NCI-H345 treated with DMSO at 0.1 percent for 48 hours (cell line): ENCODE measurements around the gene CHMP1A.
A peak's percentile ranks its signal among the peaks of the same experiment; 100 is the strongest.
"Not testable (repeated sequence)": the region's sequence is repeated elsewhere in the genome, so short reads cannot be mapped to it uniquely, and the experiment has no call there.

ENCODE experiments used
- DNase-seq: peaks from one replicate; lab custom pipeline; 2025; ENCODE audit not compliant: unreplicated experiment; lab: John Stamatoyannopoulos, UW

Gene CHMP1A

GRCh38 chr16:89657442-89658220, at the start of gene CHMP1A, which contains the start of gene SPATA33:
TSS of gene CHMP1A (minus strand) at chr16:89657708. CDS start at chr16:89657588, 120 bp downstream.
TSS of gene SPATA33 (plus strand) at chr16:89657836. CDS start at chr16:89657912, 76 bp downstream.
- DNase-seq, result peak; percentile 41

DNA sequence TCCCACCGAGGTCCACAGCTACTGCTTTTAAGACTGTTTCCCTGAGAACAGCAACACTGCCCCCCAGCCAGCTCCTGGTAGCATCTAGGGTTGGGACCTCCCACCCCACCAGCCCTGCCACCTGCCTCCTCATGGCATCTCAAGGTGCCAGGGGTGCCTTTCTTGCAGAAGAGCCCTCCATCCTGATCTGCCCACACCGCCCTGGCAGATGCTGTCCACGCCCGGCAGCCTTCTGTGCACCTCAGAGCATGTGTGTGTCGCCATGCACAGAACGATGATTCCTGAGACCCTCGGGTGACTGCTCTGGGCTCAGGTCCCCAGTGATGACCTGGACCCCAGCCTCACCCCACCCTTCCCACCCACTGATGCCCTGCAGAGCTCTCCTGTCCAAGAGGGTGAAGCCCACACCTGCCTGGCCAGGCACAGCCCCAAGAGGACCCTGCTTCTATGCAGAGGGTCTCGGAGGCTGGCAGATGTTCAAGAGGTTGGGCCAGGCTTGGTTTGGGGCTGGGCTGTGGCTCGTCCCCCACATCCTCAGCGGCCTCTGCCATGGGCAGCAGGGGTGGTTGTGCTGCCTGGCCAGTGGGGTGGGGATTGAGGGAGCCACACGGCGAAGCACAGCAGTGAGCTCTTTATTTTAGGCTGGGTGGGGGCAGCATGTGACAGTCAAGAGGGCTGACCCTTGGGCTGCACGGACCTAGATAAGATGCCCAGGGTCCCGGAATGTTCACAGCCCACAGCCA, 49.2 kb upstream of the CHMP1A start:
- DNase-seq, result no peak

- no peak for DNase-seq
These were observed 47.5 kb upstream of the CHMP1A start for GRCh38 chr16:89705006-89705405.

DNA sequence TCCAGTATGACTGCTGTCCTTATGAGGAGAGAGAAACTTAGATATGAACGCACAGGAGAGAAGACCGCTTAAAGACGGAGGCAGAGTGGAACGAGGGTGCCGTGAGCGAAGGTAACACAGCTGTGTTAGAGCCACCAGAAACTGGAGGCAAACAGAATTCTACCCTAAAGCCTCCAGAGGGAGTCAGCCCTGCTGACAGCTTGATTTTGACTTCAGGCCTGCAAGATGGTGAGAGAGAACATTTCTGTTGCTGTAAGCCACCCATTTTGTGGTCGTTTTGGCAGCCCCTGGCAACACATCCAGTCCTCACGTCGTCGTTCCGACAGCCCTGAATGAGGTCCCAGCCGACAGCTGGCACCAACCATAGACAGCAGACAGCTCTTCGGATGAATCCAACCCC, 46.8 kb upstream of the CHMP1A start:
- no peak for DNase-seq

GRCh38 chr16:89701425-89702406, 44.2 kb upstream of the CHMP1A start, which contains the start of gene SPATA2L:
TSS of gene SPATA2L (minus strand) at chr16:89701705. CDS start at chr16:89701232, 473 bp downstream.
- peak; percentile 82 for DNase-seq

- no peak for DNase-seq
These were observed 43.3 kb upstream of the CHMP1A start for GRCh38 chr16:89700649-89701424.

- DNase-seq, result peak; percentile 94
These were observed 42.7 kb upstream of the CHMP1A start for GRCh38 chr16:89700100-89700648.

DNA sequence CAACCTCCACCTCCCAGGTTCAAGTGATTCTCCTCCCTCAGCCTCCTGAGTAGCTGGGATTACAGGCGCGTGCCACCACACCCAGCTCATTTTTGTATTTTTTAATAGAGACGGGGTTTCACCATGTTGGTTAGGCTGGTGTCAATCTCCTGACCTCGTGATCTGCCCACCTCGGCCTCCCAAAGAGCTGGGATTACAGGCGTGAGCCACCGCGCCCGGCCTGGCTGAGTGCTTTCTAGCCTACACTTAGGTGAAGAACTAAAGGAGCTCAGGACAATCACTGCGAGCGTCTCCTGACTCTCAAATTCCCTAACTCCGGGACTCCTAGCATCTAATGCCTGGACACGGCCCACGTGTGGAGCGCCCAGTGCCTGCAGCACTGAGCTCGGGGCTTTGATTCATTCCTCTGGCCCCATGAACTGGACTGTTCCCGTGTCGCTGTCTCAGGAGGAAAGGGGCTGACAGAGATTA, 42.2 kb upstream of the CHMP1A start:
- DNase-seq, result not testable (repeated sequence)

GRCh38 chr16:89698717-89699116, 41.2 kb upstream of the CHMP1A start:
- DNase-seq, result not testable (repeated sequence)

DNA sequence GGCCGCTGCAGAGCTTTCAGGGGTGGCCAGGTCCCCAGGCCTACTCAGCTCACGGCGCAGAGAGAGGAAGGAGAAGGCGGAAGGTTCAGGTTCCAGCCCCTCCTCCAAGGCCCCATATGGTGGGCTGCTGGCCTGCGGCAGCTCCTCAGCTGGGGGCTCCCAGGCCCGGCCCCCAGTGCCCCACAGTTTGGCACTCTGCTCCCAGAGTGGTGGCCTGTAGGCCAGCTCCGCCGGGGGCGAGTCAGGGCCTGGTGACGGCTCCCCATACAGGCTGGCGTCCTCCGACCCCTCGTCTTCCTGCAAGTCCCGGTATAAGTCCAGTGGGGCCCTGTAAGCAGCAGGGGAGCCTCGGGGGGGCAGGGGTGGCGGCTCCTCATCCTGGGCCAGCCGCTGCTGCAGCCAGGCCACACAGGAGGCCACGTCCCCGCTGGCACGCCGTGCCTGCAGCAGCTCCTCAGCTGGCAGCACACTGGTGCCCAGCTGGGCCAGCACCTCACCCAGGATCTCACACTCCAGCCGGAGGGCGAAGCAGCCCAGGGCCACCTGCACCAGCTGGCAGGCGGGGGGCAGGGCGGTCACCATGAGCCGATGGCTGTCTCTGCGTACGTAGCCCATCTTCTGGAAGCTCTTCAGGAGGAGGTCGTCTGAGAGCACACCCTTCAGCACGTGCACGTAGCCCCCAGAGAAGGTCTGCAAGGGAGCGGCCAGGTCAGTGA, 40.3 kb upstream of the CHMP1A start:
- DNase-seq, result peak; percentile 28

DNA sequence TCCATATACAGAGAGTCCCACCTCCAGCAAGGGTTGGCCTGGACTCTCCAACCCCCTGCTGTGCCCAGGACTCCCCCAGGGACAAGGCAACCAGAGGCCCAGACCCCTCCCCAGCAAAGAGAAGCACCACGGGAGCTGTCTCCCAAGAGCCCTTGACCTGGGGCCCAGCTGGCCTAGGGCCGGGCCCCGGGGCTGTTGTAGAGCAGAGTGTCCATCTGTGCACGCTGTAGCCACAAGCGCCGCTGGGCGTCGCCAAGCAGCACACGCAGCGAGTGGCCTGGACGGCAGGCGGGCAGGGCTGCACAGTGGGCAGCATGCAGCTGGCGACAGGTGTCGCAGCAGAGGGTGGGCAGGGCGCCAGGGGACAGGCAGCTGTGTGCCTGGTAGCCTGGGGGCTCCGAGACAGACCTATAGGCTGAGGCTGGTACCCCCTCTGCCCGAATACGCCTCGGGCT, 39.7 kb upstream of the CHMP1A start:
- DNase-seq, result peak; percentile 28

GRCh38 chr16:89696670-89697128, 39.2 kb upstream of the CHMP1A start:
- DNase-seq, result no peak

DNA sequence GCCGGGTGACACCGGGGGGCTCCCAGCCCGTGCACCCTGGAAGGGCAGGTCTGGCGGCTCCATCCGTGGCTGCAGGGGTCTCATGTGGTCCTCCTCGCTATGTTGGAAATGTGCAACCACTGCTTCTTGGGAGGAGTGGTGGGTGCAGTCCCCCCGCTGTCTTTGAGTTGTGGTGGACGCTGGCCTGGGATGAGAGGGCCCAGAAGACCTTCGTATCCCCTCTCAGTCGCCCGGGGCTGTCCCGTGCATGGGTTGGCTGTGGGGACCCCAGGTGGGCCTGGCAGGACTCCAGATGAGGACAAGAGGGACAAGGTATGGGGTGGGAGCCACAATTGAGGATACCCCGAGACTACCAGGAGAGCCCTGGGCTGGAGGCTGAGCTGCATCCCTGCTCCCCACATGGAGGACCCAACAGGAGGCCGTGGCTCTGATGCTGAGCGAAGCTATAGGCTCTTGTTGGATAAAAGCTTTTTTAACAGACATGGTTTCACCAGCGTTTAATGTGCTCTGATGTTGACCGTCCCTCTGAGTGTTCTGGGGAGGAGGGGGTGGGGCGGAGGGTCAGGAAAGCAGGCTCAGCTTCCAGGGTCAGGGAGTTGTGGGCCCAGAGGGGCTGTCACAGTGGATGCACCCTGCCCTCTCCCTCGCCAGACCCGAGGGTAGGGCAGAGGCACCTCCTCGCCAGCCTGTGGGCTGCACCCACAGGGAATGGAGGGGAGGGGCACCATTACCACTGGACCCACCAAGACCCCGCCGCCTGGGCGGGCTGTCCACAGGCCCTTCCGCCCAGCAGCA, 38.6 kb upstream of the CHMP1A start:
- DNase-seq, result no peak

GRCh38 chr16:89695086-89695874, 37.8 kb upstream of the CHMP1A start:
- no peak for DNase-seq

DNA sequence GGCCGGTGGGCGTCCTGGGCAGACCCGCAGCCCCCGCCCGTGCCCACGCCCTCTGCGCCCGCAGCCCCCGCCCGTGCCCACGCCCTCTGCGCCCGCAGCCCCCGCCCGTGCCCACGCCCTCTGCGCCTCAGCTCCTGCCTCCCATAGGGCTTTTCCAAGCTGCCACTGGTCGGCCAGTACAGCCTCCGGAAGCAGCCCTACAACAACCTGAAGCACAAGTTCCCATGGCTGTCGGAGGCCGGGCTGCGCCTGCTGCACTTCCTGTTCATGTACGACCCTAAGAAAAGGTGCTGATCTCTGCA, 37.2 kb upstream of the CHMP1A start:
- not testable (repeated sequence) for DNase-seq

DNA sequence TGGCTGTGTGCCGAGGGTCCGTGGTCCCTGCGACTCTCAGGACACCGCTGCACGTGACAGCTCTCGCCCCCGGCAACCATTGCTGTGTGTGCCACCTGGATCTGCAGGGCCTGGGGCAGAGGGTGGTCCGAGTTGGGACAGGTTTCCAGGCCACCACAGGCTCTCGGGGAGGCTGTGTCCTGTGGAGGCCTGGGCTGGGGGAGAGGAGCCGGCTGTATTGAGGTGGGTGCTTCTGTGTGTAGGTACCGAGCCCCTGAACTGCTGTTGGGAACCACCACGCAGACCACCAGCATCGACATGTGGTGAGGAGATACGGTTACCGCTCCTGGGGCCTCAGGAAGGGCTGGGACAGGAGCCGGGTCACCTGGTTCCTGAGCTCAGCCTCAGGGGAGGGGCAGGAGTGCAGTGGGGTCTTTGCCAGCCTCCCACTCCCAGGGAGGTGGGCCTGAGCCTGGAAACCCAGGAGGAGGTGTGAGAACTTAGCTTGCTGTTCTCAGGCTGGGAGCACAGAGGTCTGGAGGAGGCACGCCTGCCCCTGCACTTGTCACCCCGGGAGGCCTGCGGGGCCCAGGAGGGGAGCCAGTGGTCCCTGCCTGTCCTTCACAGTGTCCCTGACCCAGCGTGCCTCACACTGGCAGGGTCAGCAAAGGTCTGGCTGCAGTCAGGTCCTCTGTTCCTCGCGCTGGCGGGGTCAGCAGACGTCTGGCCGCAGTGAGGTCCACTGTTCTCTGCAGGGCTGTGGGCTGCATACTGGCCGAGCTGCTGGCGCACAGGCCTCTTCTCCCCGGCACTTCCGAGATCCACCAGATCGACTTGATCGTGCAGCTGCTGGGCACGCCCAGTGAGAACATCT, 36.6 kb upstream of the CHMP1A start:
- no peak for DNase-seq
